ENCODE measurements around the gene MEF2A.

DNA sequence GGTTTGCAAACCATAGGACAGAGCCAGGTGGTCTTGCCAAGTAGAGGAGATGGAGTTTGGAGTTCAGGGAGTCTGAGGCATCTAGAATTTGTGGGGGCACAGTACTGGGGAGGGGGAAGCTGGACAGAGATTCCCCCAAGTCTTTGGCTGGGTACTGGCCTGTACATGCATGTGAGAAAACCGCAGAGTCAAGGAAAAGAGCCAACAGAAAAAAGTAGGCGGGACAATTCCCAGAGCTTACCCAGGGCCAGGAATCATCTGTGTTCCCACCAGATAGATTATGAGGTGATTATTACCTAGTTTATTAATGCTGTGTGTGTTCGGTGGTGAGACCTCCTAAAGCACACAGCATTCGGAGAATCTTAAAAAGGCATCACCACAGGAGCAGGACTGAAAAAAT lies 156.1 kb downstream of the MEF2A start:
- TF ChIP-seq, protein P1, sequence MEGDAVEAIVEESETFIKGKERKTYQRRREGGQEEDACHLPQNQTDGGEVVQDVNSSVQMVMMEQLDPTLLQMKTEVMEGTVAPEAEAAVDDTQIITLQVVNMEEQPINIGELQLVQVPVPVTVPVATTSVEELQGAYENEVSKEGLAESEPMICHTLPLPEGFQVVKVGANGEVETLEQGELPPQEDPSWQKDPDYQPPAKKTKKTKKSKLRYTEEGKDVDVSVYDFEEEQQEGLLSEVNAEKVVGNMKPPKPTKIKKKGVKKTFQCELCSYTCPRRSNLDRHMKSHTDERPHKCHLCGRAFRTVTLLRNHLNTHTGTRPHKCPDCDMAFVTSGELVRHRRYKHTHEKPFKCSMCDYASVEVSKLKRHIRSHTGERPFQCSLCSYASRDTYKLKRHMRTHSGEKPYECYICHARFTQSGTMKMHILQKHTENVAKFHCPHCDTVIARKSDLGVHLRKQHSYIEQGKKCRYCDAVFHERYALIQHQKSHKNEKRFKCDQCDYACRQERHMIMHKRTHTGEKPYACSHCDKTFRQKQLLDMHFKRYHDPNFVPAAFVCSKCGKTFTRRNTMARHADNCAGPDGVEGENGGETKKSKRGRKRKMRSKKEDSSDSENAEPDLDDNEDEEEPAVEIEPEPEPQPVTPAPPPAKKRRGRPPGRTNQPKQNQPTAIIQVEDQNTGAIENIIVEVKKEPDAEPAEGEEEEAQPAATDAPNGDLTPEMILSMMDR (IDR thresholded peaks at IDR 0.05), result no peak
- no peak for TF ChIP-seq POLR2A (IDR thresholded peaks at IDR 0.05)

Measured in thyroid gland (tissue), 4 donors.